ENCODE results near the gene MSL1. TPM values are rescaled to one million over a fixed set of nuclear protein-coding genes. Genes with fewer than 3 reads are reported as not detected.

Gene MSL1
- total RNA-seq, 4 donors from 2014 or later: 69.9 to 101 (median 80.4) TPM

- Histone ChIP-seq H3K4me3 (replicated peaks in 1 of 3) (no peak overlapping the region), H3K9me3 (no peaks in the 10 kb centered on the region), H3K4me1 (peaks cover 58 to 91% of the 10 kb centered on the region in 2 donors), H3K27ac (peak overlapping the region; percentile 54 to 94 (median 93)), H3K27me3 (no peaks in the 10 kb centered on the region), H3K36me3 (no peaks in the 10 kb centered on the region)
- no peak for TF ChIP-seq POLR2A (IDR thresholded peaks at IDR 0.05)
- TF ChIP-seq CTCF (IDR thresholded peaks at IDR 0.05): no peak
- intact Hi-C loops (cut with DNase I): no loop called here
- 51 to 76% methylated on average over 3 of the region's 3 CpGs for WGBS, 2 donors
- peak in 1 of 2 donors; percentile 11 for DNase-seq
These were observed 11.5 kb upstream of the MSL1 start for GRCh38 chr17:40110026-40110845.

GRCh38 chr17:40111221-40112128 lies 10.3 kb upstream of the MSL1 start:
- no peaks in the 10 kb centered on the region for H3K27me3 ChIP-seq
- TF ChIP-seq CTCF (IDR thresholded peaks at IDR 0.05) (peak; percentile 45 to 97 (median 87)), POLR2A (IDR thresholded peaks at IDR 0.05) (peak in 1 of 2 donors; percentile 52)
- intact Hi-C loops (cut with DNase I): no loop called here
- no peaks in the 10 kb centered on the region for H3K36me3 ChIP-seq
- peak; percentile 98 for DNase-seq
- no peaks in the 10 kb centered on the region for H3K9me3 ChIP-seq
- H3K4me1 ChIP-seq: peaks cover 56 to 83% of the 10 kb centered on the region in 2 donors
- peak overlapping the region; percentile 54 to 94 (median 93) for H3K27ac ChIP-seq
- H3K4me3 ChIP-seq (replicated peaks in 1 of 3): no peak overlapping the region
- WGBS, 2 donors: 0% methylated on average over 10 to 12 of the region's 12 CpGs

GRCh38 chr17:40112191-40112711 lies 9.5 kb upstream of the MSL1 start:
- 17 to 20% methylated on average over 2 of the region's 2 CpGs for WGBS, 2 donors
- Histone ChIP-seq H3K4me1 (peaks cover 54 to 75% of the 10 kb centered on the region in 2 donors), H3K4me3 (replicated peaks in 1 of 3) (no peak overlapping the region), H3K27ac (peak overlapping the region; percentile 54 to 94 (median 93)), H3K27me3 (no peaks in the 10 kb centered on the region), H3K9me3 (no peaks in the 10 kb centered on the region), H3K36me3 (no peaks in the 10 kb centered on the region)
- no peak for DNase-seq
- intact Hi-C loops (cut with DNase I): no loop called here
- TF ChIP-seq POLR2A (IDR thresholded peaks at IDR 0.05): no peak
- TF ChIP-seq CTCF (IDR thresholded peaks at IDR 0.05): no peak

- H3K4me3 ChIP-seq (replicated peaks in 1 of 3): no peak overlapping the region
- no peaks in the 10 kb centered on the region for H3K36me3 ChIP-seq
- intact Hi-C loops (cut with DNase I): no loop called here
- no peak for DNase-seq
- no peak for TF ChIP-seq POLR2A (IDR thresholded peaks at IDR 0.05)
- H3K27me3 ChIP-seq: no peaks in the 10 kb centered on the region
- H3K4me1 ChIP-seq: peaks cover 50 to 71% of the 10 kb centered on the region in 2 donors
- WGBS, 2 donors: 41 to 48% methylated on average over 4 of the region's 4 CpGs
- no peaks in the 10 kb centered on the region for H3K9me3 ChIP-seq
- peak overlapping the region; percentile 54 to 94 (median 93) for H3K27ac ChIP-seq
These were observed 9.1 kb upstream of the MSL1 start for GRCh38 chr17:40112718-40113109.

- TF ChIP-seq CTCF (IDR thresholded peaks at IDR 0.05) (peak; percentile 54 to 98 (median 90)), POLR2A (IDR thresholded peaks at IDR 0.05) (peak in 1 of 2 donors; percentile 56)
- peak overlapping the region in 1 of 3 donors; percentile 2 for H3K4me3 ChIP-seq (replicated peaks in 1 of 3)
- peaks cover 45 to 65% of the 10 kb centered on the region in 2 donors for H3K4me1 ChIP-seq
- WGBS, 2 donors: 0% methylated on average over 17 of the region's 17 CpGs
- intact Hi-C loops (cut with DNase I): no loop called here
- no peaks in the 10 kb centered on the region for H3K36me3 ChIP-seq
- peak overlapping the region; percentile 75 to 94 (median 93) for H3K27ac ChIP-seq
- H3K9me3 ChIP-seq: no peaks in the 10 kb centered on the region
- DNase-seq: peak; percentile 95
- H3K27me3 ChIP-seq: no peaks in the 10 kb centered on the region
These were observed 8.5 kb upstream of the MSL1 start for GRCh38 chr17:40113110-40113906.
